H9 (cell line): Measurements from ENCODE around the gene SEMA4D. TPM values are rescaled to one million over a fixed set of nuclear protein-coding genes. Genes with fewer than 3 reads are reported as not detected.

ENCODE experiments used
- DNase-seq: peaks from one replicate; pipeline ENCODE4 v3.0.0-alpha.2; 2017
- H2AFZ ChIP-seq: one replicate; pipeline ENCODE4 v1.6.1; 2013; ENCODE audit warnings: mild to moderate bottlenecking, low read length, control low read depth, moderate library complexity
- H2AK5ac ChIP-seq: 2 replicates; pipeline ENCODE4 v1.6.1; 2013; ENCODE audit warnings: low read length, control low read depth, mixed read lengths; ENCODE audit not compliant: insufficient read length
- H2BK120ac ChIP-seq: one replicate; pipeline ENCODE4 v1.6.1; 2013; ENCODE audit warnings: low read depth, mild to moderate bottlenecking, low read length, control low read depth, inconsistent platforms; ENCODE audit not compliant: poor library complexity, severe bottlenecking
- H2BK12ac ChIP-seq: 2 replicates; pipeline ENCODE4 v1.6.1; 2013; ENCODE audit warnings: low read length, control low read depth, mixed read lengths, low read depth; ENCODE audit not compliant: insufficient read length
- H2BK15ac ChIP-seq: 2 replicates; pipeline ENCODE4 v1.6.1; 2013; ENCODE audit warnings: low read depth, low read length, control low read depth
- H2BK20ac ChIP-seq: one replicate; pipeline ENCODE4 v1.6.1; 2013; ENCODE audit warnings: low read depth, mild to moderate bottlenecking, low read length, control low read depth, inconsistent platforms; ENCODE audit not compliant: poor library complexity, severe bottlenecking
- H2BK5ac ChIP-seq: 2 replicates; pipeline ENCODE4 v1.6.1; 2013; ENCODE audit warnings: low read length, control low read depth, mixed read lengths; ENCODE audit not compliant: insufficient read length
- H3K14ac ChIP-seq: 2 replicates; pipeline ENCODE4 v1.6.1; 2013; ENCODE audit warnings: low read length, control low read depth; ENCODE audit not compliant: insufficient read depth
- H3K18ac ChIP-seq: 2 replicates; pipeline ENCODE4 v1.6.1; 2013; ENCODE audit warnings: low read depth, mild to moderate bottlenecking, mixed read lengths, low read length, control low read depth; ENCODE audit not compliant: insufficient read length
- H3K23ac ChIP-seq: 2 replicates; pipeline ENCODE4 v1.6.1; 2013; ENCODE audit warnings: low read length, control low read depth, mixed read lengths, low read depth; ENCODE audit not compliant: insufficient read length
- H3K23me2 ChIP-seq: 2 replicates; pipeline ENCODE4 v1.6.1; 2013; ENCODE audit warnings: low read depth, mild to moderate bottlenecking, mixed read lengths, low read length, control low read depth; ENCODE audit not compliant: insufficient read length, poor library complexity, severe bottlenecking
- H3K27ac ChIP-seq: 2 replicates; pipeline ENCODE4 v1.5.1; 2013; ENCODE audit warnings: low read length, control low read depth, mixed read lengths, low read depth; ENCODE audit not compliant: insufficient read length
- H3K27me3 ChIP-seq: 2 replicates; pipeline ENCODE4 v1.6.1; 2013; ENCODE audit warnings: low read length, control low read depth, inconsistent platforms; ENCODE audit not compliant: insufficient read depth
- H3K4ac ChIP-seq: 2 replicates; pipeline ENCODE4 v1.6.1; 2013; ENCODE audit warnings: low read depth, mild to moderate bottlenecking, control low read depth, inconsistent platforms, low read length, moderate library complexity
- H3K4me1 ChIP-seq: 2 replicates; pipeline ENCODE4 v1.6.1; 2013; ENCODE audit warnings: low read length, control low read depth, inconsistent platforms; ENCODE audit not compliant: insufficient read depth
- H3K4me2 ChIP-seq: 2 replicates; pipeline ENCODE4 v1.6.1; 2013; ENCODE audit warnings: low read length, control low read depth, mixed read lengths; ENCODE audit not compliant: insufficient read length, insufficient read depth
- H3K56ac ChIP-seq: 2 replicates; pipeline ENCODE4 v1.6.1; 2013; ENCODE audit warnings: low read depth, mild to moderate bottlenecking, mixed read lengths, low read length, control low read depth; ENCODE audit not compliant: insufficient read length
- H3K79me1 ChIP-seq: 2 replicates; pipeline ENCODE4 v1.6.1; 2013; ENCODE audit warnings: low read depth, mild to moderate bottlenecking, moderate library complexity, low read length, control low read depth, inconsistent platforms; ENCODE audit not compliant: insufficient read depth, poor library complexity, severe bottlenecking
- H3K79me2 ChIP-seq: 2 replicates; pipeline ENCODE4 v1.6.1; 2013; ENCODE audit warnings: low read length, control low read depth, inconsistent platforms; ENCODE audit not compliant: insufficient read depth
- H3K9ac ChIP-seq: 2 replicates; pipeline ENCODE4 v1.6.1; 2013; ENCODE audit warnings: low read length, control low read depth, mixed read lengths; ENCODE audit not compliant: insufficient read length; ENCODE audit errors: extremely low read depth
- H3K9me3 ChIP-seq: one replicate; pipeline ENCODE4 v1.6.1; 2013; ENCODE audit warnings: low read depth, low read length, inconsistent platforms; ENCODE audit not compliant: control insufficient read depth
- H3T11ph ChIP-seq: one replicate; pipeline ENCODE4 v1.6.1; 2013; ENCODE audit warnings: mild to moderate bottlenecking, low read length, control low read depth, inconsistent platforms
- H4K20me1 ChIP-seq: one replicate; pipeline ENCODE4 v1.6.1; 2013; ENCODE audit not compliant: control insufficient read depth, insufficient read length, insufficient read depth
- H4K5ac ChIP-seq: 2 replicates; pipeline ENCODE4 v1.6.1; 2013; ENCODE audit warnings: low read depth, mild to moderate bottlenecking, mixed read lengths, low read length, control low read depth; ENCODE audit not compliant: insufficient read length
- H4K8ac ChIP-seq: replicated peaks from 2 replicates; pipeline ENCODE4 v1.6.1; 2013; ENCODE audit warnings: low read length, control low read depth, mixed read lengths, low read depth; ENCODE audit not compliant: insufficient read length
- H4K91ac ChIP-seq: 2 replicates; pipeline ENCODE4 v1.6.1; 2013; ENCODE audit warnings: low read depth, mild to moderate bottlenecking, moderate library complexity, mixed read lengths, low read length, control low read depth; ENCODE audit not compliant: insufficient read length
- H3K27ac Mint-ChIP-seq, 3 experiments: 2 replicates in 2 of 3; 3 replicates in 1 of 3; pipeline ENCODE4 v1.8.0; 2020 to 2021; ENCODE audit warnings: mixed read lengths in 3 of 3, mild to moderate bottlenecking in 1 of 3, moderate library complexity in 1 of 3
- H3K27me3 Mint-ChIP-seq: 2 replicates; pipeline ENCODE4 v1.8.0; 2021; ENCODE audit warnings: low read depth, mild to moderate bottlenecking, moderate library complexity, mixed read lengths
- H3K36me3 Mint-ChIP-seq, 3 experiments: 2 replicates in 2 of 3; 3 replicates in 1 of 3; pipeline ENCODE4 v1.8.0; 2020 to 2021; ENCODE audit warnings: low read depth in 3 of 3, mixed read lengths in 3 of 3; ENCODE audit not compliant: insufficient read depth in 1 of 3
- H3K4me1 Mint-ChIP-seq, 2 experiments: 2 replicates each; pipeline ENCODE4 v1.8.0; 2020; ENCODE audit warnings: mixed read lengths in 2 of 2
- H3K4me3 Mint-ChIP-seq, 2 experiments: 2 replicates in 1 of 2; 3 replicates in 1 of 2; pipeline ENCODE4 v1.8.0; 2020 to 2021; ENCODE audit warnings: mild to moderate bottlenecking in 2 of 2, mixed read lengths in 2 of 2, moderate library complexity in 1 of 2
- H3K9me3 Mint-ChIP-seq, 2 experiments: 2 replicates in 1 of 2; 3 replicates in 1 of 2; pipeline ENCODE4 v1.8.0; 2020; ENCODE audit warnings: mild to moderate bottlenecking in 2 of 2, mixed read lengths in 2 of 2, moderate library complexity in 1 of 2
- WGBS: extraction: QIAGEN DNeasy Blood & Tissue Kit; methylation state at CpG from one replicate; pipeline ENCODE4 v1.1.7; 2013; ENCODE audit warnings: missing lambda C conversion rate, low lambda C conversion rate, mixed read lengths; ENCODE audit not compliant: insufficient read length; ENCODE audit errors: extremely low coverage; 5-methylcytosine and 5-hydroxymethylcytosine counted together
- total RNA-seq: library from RNA; stranded (reverse); gene quantifications from 2 replicates; pipeline ENCODE4 v1.2.1, GENCODE V29; 2021
- TF ChIP-seq, protein P1 (sequence below): fragments of 200-600 bp; sonication (generic); conservative IDR thresholded peaks from 3 replicates; pipeline ENCODE4 v1.8.0; 2021; ENCODE audit warnings: antibody characterized with exemption, mild to moderate bottlenecking

Gene SEMA4D
- total RNA-seq, 1 experiment from 2014 or later, result 47.2 TPM

DNA sequence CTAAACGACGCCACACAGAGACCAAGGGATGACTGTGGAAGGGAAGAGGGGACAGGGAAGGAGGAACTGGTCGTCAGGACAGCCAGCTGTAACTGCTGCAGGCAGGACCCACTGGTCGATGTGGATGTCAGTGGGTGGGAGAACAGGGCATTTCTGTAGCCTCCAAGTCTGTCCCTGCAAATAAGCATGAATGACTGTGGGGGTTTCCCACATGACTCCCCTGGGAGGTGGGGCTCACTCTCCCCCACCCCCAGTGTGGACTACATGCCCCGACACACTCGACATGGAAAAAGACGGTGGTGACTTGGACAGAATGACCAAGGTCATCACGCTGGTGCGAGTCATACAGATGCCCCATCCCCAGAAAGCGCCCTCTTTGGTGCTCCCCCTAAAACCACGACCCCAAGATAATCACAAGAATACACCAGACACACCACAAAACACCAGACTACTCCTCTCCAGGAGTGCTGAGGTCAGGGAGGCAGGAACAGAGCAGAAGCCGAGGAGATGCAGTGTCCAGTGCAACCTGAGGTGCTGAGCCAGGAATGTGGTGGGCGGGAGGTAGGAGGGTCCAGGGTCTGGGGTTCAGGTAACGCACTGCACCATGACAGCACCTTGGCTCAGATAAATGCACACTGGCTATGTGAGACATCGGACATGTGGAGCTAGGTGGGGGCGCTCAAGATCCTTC lies 114.7 kb downstream of the SEMA4D start:
- H3K9ac ChIP-seq, result no peak overlapping the region
- no peaks in the 10 kb centered on the region for H3K27me3 ChIP-seq
- no peak overlapping the region for H2AK5ac ChIP-seq
- no peaks in the 10 kb centered on the region for H3K23me2 ChIP-seq
- no peak overlapping the region for H3K4me2 ChIP-seq
- H2BK12ac ChIP-seq, result no peak overlapping the region
- H3K56ac ChIP-seq, result no peak overlapping the region
- no peak overlapping the region for H3K23ac ChIP-seq
- H3K4me3 Mint-ChIP-seq, result no peak overlapping the region
- H3K4me1 ChIP-seq, result no peaks in the 10 kb centered on the region
- H3K79me2 ChIP-seq, result no peaks in the 10 kb centered on the region
- H2BK15ac ChIP-seq, result no peak overlapping the region
- H3K4ac ChIP-seq, result no peak overlapping the region
- H4K8ac ChIP-seq, result no peak overlapping the region
- H3K27ac Mint-ChIP-seq, result peak overlapping the region in 1 of 3 experiments; percentile 23; a peak in 2 of 7 replicates
- no peak overlapping the region for H4K5ac ChIP-seq
- no peak overlapping the region for H3K18ac ChIP-seq
- no peak overlapping the region for H3K27ac ChIP-seq
- H3K14ac ChIP-seq, result no peak overlapping the region
- no peaks in the 10 kb centered on the region for H3K27me3 Mint-ChIP-seq
- H2BK120ac ChIP-seq, result no peak overlapping the region
- peaks cover 0 to 2% of the 10 kb centered on the region in 2 experiments; a peak in 1 of 4 replicates for H3K4me1 Mint-ChIP-seq
- no peak overlapping the region for H2BK5ac ChIP-seq
- WGBS, result no CpG with 5 or more reads among the region's 16 CpGs
- H4K20me1 ChIP-seq, result no peaks in the 10 kb centered on the region
- H3K9me3 Mint-ChIP-seq, result no peaks in the 10 kb centered on the region
- H2BK20ac ChIP-seq, result no peak overlapping the region
- peaks cover 26 to 82% (median 78%) of the 10 kb centered on the region in 3 experiments; a peak in 6 of 7 replicates for H3K36me3 Mint-ChIP-seq
- TF ChIP-seq, protein P1, sequence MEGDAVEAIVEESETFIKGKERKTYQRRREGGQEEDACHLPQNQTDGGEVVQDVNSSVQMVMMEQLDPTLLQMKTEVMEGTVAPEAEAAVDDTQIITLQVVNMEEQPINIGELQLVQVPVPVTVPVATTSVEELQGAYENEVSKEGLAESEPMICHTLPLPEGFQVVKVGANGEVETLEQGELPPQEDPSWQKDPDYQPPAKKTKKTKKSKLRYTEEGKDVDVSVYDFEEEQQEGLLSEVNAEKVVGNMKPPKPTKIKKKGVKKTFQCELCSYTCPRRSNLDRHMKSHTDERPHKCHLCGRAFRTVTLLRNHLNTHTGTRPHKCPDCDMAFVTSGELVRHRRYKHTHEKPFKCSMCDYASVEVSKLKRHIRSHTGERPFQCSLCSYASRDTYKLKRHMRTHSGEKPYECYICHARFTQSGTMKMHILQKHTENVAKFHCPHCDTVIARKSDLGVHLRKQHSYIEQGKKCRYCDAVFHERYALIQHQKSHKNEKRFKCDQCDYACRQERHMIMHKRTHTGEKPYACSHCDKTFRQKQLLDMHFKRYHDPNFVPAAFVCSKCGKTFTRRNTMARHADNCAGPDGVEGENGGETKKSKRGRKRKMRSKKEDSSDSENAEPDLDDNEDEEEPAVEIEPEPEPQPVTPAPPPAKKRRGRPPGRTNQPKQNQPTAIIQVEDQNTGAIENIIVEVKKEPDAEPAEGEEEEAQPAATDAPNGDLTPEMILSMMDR, result no peak
- DNase-seq, result no peak
- H4K91ac ChIP-seq, result no peak overlapping the region
- H2AFZ ChIP-seq, result no peak overlapping the region
- H3K79me1 ChIP-seq, result no peaks in the 10 kb centered on the region
- H3K9me3 ChIP-seq, result no peaks in the 10 kb centered on the region
- H3T11ph ChIP-seq, result no peak overlapping the region
